HG03460 (cell line): ENCODE data around the gene MIER2.
A peak's percentile ranks its signal among the peaks of the same experiment; 100 is the strongest.
"Not testable (repeated sequence)": the region's sequence is repeated elsewhere in the genome, so short reads cannot be mapped to it uniquely, and the experiment has no call there.

Source experiments
- ATAC-seq: cut with Tn5 transposase; IDR thresholded peaks from one replicate; pipeline ENCODE4 v1.9.1; 2021; ENCODE audit not compliant: unreplicated experiment

The MIER2 gene

GRCh38 chr19:362683-363082, 18.1 kb upstream of the MIER2 start:
- ATAC-seq: no peak

- ATAC-seq: no peak
Measured at GRCh38 chr19:362154-362553, 17.6 kb upstream of the MIER2 start.

- no peak for ATAC-seq
Measured at GRCh38 chr19:359653-359925, 15.0 kb upstream of the MIER2 start.

- not testable (repeated sequence) for ATAC-seq
Measured at GRCh38 chr19:355536-355935, 10.9 kb upstream of the MIER2 start.

- ATAC-seq: no peak
Measured at GRCh38 chr19:355134-355533, 10.5 kb upstream of the MIER2 start.

GRCh38 chr19:351976-352625, 7.5 kb upstream of the MIER2 start:
- ATAC-seq: no peak

- no peak for ATAC-seq
Measured at GRCh38 chr19:347946-348861, 3.6 kb upstream of the MIER2 start.

- ATAC-seq: no peak
Measured at GRCh38 chr19:345320-345879, 804 bp upstream of the MIER2 start.

GRCh38 chr19:343941-344624, 513 bp downstream of the MIER2 start:
- ATAC-seq: peak; percentile 15

GRCh38 chr19:343451-343931, 1.1 kb downstream of the MIER2 start:
- ATAC-seq: no peak

- no peak for ATAC-seq
Measured at GRCh38 chr19:342801-343421, 1.7 kb downstream of the MIER2 start.

GRCh38 chr19:342128-342455, 2.5 kb downstream of the MIER2 start:
- no peak for ATAC-seq

GRCh38 chr19:341386-342127, 3.0 kb downstream of the MIER2 start:
- no peak for ATAC-seq

- no peak for ATAC-seq
Measured at GRCh38 chr19:340620-341385, 3.8 kb downstream of the MIER2 start.

- no peak for ATAC-seq
Measured at GRCh38 chr19:339262-339887, 5.2 kb downstream of the MIER2 start.

GRCh38 chr19:338421-338820, 6.2 kb downstream of the MIER2 start:
- ATAC-seq: no peak

GRCh38 chr19:336067-336614, 8.5 kb downstream of the MIER2 start:
- ATAC-seq: no peak

- ATAC-seq: no peak
Measured at GRCh38 chr19:335486-336066, 9.0 kb downstream of the MIER2 start.

GRCh38 chr19:335072-335471, 9.5 kb downstream of the MIER2 start:
- no peak for ATAC-seq
